Measurements from ENCODE around the gene TBC1D3B.

TBC1D3B gene

GRCh38 chr17:36144014-36144413 lies 32.4 kb downstream of the TBC1D3B start:
- H3K4me3 Mint-ChIP-seq, result no peak overlapping the region
- H3K4me1 Mint-ChIP-seq, result no peaks in the 10 kb centered on the region
- no peak overlapping the region for H3K27ac Mint-ChIP-seq
- no peak for TF ChIP-seq CTCF (IDR thresholded peaks at IDR 0.05; ENCODE audit: unreplicated experiment in 3 of 3)
- no peaks in the 10 kb centered on the region for H3K36me3 Mint-ChIP-seq (ENCODE audit: low read depth)
- peaks cover 10% of the 10 kb centered on the region for H3K27me3 Mint-ChIP-seq (ENCODE audit: low read depth)
- no peaks in the 10 kb centered on the region for H3K9me3 Mint-ChIP-seq

- no peak for TF ChIP-seq CTCF (IDR thresholded peaks at IDR 0.05; ENCODE audit: unreplicated experiment in 3 of 3)
- no peaks in the 10 kb centered on the region for H3K4me1 Mint-ChIP-seq
- no peaks in the 10 kb centered on the region for H3K9me3 Mint-ChIP-seq
- H3K36me3 Mint-ChIP-seq (ENCODE audit: low read depth), result no peaks in the 10 kb centered on the region
- no peak overlapping the region for H3K27ac Mint-ChIP-seq
- no peak overlapping the region for H3K4me3 Mint-ChIP-seq
- peaks cover 5% of the 10 kb centered on the region for H3K27me3 Mint-ChIP-seq (ENCODE audit: low read depth)
Observed at GRCh38 chr17:36142806-36143205, 33.6 kb downstream of the TBC1D3B start.

DNA sequence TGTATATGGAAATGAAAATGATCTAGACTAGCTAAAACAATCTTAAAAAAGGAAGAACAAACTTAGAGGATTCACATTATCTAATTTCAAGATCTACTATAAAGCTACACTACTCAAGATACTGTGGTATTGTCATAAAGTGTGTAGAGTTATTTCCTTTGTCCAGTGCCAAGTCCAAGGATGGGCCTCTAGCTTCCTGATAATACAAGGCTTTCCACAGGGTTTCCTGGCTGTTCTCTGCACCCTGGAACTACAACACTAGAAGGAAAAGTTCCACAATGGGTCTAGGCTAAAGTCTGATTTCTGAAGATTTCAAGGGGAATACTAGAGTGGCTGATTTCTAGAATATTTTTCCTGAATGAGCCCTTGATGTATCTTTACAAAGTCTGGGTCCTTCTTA lies 34.2 kb downstream of the TBC1D3B start:
- H3K27me3 Mint-ChIP-seq (ENCODE audit: low read depth), result no peaks in the 10 kb centered on the region
- H3K4me1 Mint-ChIP-seq, result no peaks in the 10 kb centered on the region
- H3K36me3 Mint-ChIP-seq (ENCODE audit: low read depth), result no peaks in the 10 kb centered on the region
- H3K27ac Mint-ChIP-seq, result no peak overlapping the region
- no peak overlapping the region for H3K4me3 Mint-ChIP-seq
- TF ChIP-seq CTCF (IDR thresholded peaks at IDR 0.05; ENCODE audit: unreplicated experiment in 3 of 3), result no peak
- H3K9me3 Mint-ChIP-seq, result no peaks in the 10 kb centered on the region

DNA sequence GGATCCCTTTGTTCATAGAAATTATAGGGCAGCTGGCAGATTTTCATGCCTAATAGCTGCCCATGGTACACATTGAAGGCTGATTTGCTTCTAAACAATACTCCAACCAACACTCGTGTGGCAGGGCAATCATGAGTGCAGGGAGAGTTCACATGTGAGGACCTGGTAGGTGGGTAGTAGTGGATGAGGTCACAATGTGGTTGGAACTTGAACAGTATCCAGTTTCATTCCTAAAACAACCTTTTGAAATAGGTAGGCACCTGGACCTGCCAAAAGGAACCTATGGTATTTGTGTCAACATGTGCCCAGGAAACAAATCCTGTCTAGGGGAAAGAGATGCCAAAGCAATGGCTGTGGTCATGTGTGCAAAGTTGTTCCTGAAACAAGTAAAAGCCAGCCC lies 40.0 kb downstream of the TBC1D3B start:
- Mint-ChIP-seq H3K4me1 (peaks cover 8% of the 10 kb centered on the region), H3K27ac (no peak overlapping the region), H3K27me3 (ENCODE audit: low read depth) (no peaks in the 10 kb centered on the region), H3K4me3 (no peak overlapping the region), H3K9me3 (no peaks in the 10 kb centered on the region), H3K36me3 (ENCODE audit: low read depth) (no peaks in the 10 kb centered on the region)
- TF ChIP-seq CTCF (IDR thresholded peaks at IDR 0.05; ENCODE audit: unreplicated experiment in 3 of 3), result no peak

DNA sequence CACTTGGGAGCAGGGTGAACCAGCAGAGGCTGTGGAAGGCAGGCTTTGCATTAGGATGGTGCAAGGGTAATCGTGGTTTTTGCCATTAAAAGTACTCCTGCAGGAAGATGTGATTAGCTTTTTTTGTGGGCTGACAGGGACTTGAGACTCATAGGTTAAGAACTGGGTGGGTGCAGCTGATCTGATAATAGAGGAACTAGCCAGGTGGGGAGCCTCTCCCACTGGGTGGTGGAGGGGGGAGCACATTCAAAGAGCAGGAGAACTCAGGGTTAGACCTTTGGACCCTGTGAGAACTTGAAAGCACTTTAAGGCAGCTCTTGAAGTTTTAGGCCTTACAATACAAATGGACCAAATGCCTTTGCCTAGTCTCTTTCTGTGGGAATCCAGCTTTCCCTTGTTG lies 40.4 kb downstream of the TBC1D3B start:
- Mint-ChIP-seq H3K36me3 (ENCODE audit: low read depth) (no peaks in the 10 kb centered on the region), H3K4me1 (peaks cover 8% of the 10 kb centered on the region), H3K27ac (no peak overlapping the region), H3K4me3 (no peak overlapping the region), H3K9me3 (no peaks in the 10 kb centered on the region), H3K27me3 (ENCODE audit: low read depth) (no peaks in the 10 kb centered on the region)
- TF ChIP-seq CTCF (IDR thresholded peaks at IDR 0.05; ENCODE audit: unreplicated experiment in 3 of 3), result no peak

- no peaks in the 10 kb centered on the region for H3K9me3 Mint-ChIP-seq
- H3K4me3 Mint-ChIP-seq, result no peak overlapping the region
- no peaks in the 10 kb centered on the region for H3K36me3 Mint-ChIP-seq (ENCODE audit: low read depth)
- H3K27me3 Mint-ChIP-seq (ENCODE audit: low read depth), result no peaks in the 10 kb centered on the region
- no peak for TF ChIP-seq CTCF (IDR thresholded peaks at IDR 0.05; ENCODE audit: unreplicated experiment in 3 of 3)
- H3K4me1 Mint-ChIP-seq, result peaks cover 8% of the 10 kb centered on the region
- H3K27ac Mint-ChIP-seq, result no peak overlapping the region
Observed at GRCh38 chr17:36135465-36135864, 41.0 kb downstream of the TBC1D3B start.
